ENCODE results near the gene SLC25A2. TPM values are rescaled to one million over a fixed set of nuclear protein-coding genes. Genes with fewer than 3 reads are reported as not detected.
"Not testable (repeated sequence)": the region's sequence is repeated elsewhere in the genome, so short reads cannot be mapped to it uniquely, and the experiment has no call there.

Gene SLC25A2
- total RNA-seq, 1 experiment from 2014 or later, result 0.42 TPM

GRCh38 chr5:141349917-141350619, 46.2 kb upstream of the SLC25A2 start, which contains the start of gene PCDHGB1:
TSS of gene PCDHGB1 (plus strand) at chr5:141350099. CDS start at chr5:141350261, 162 bp downstream.
- no peaks in the 10 kb centered on the region; a peak in 1 of 4 replicates for H3K9me3 ChIP-seq (ENCODE audit: control insufficient read depth in 1 of 2, insufficient read depth in 1 of 2, low read depth in 1 of 2, low read length in 2 of 2)
- no peak for DNase-seq (ENCODE audit: low read depth, low spot score)
- H3K4me1 ChIP-seq (ENCODE audit: control insufficient read depth in 1 of 2, insufficient read depth in 2 of 2, low read length in 2 of 2), result no peaks in the 10 kb centered on the region
- H3K27me3 ChIP-seq (ENCODE audit: insufficient read depth, low read length), result no peaks in the 10 kb centered on the region
- H3K36me3 ChIP-seq (ENCODE audit: control insufficient read depth in 1 of 2, insufficient read depth in 2 of 2, low read length in 2 of 2), result no peaks in the 10 kb centered on the region
- no peak within 1 kb of the TSS for H2AFZ ChIP-seq (ENCODE audit: low read depth, low read length, poor library complexity, severe bottlenecking)
- no peak within 1 kb of the TSS for H3K4me3 ChIP-seq (replicated peaks in 1 of 2; ENCODE audit: low read depth in 1 of 2, low read length in 2 of 2)
- no TSS peak for BruUV-seq (replicated peaks)
- H3K9me2 ChIP-seq (ENCODE audit: insufficient read depth), result no peaks in the 10 kb centered on the region
- H4K20me1 ChIP-seq (ENCODE audit: insufficient read depth), result no peaks in the 10 kb centered on the region
- no peaks in the 10 kb centered on the region for H3K79me2 ChIP-seq (ENCODE audit: insufficient read depth, low read length)
- POLR2A ChIA-PET, result no interaction called here
- CTCF ChIA-PET, result interaction anchor here (0.6 to 1.5 kb wide), 3 partner anchors 8 to 217 kb away, joined by 3 to 4 read pairs (median 4); partner anchors contain the start of gene TAF7
- H3K4me2 ChIP-seq (ENCODE audit: low read length), result no peak within 1 kb of the TSS
- no peak for TF ChIP-seq POLR2AphosphoS5 (IDR thresholded peaks at IDR 0.05; ENCODE audit: low read depth, low read length)
- no peak for TF ChIP-seq POLR2A (IDR thresholded peaks at IDR 0.05; ENCODE audit: borderline replicate concordance, extremely low read depth, insufficient read depth, insufficient read length)
- TF ChIP-seq JUND (IDR thresholded peaks at IDR 0.05), result no peak
- peak; percentile 29 to 42 (median 40); a peak in 5 of 6 replicates for TF ChIP-seq CTCF (IDR thresholded peaks at IDR 0.05 in 2 of 3, conservative IDR thresholded peaks at IDR 0.05 in 1 of 3; ENCODE audit: borderline replicate concordance in 1 of 3, insufficient read depth in 1 of 3, low read depth in 2 of 3, low read length in 2 of 3)
- TF ChIP-seq RAD21 (IDR thresholded peaks at IDR 0.05; ENCODE audit: low read depth), result peak; percentile 43
- no peak for TF ChIP-seq MAX (IDR thresholded peaks at IDR 0.05)
- intact Hi-C loops (cut with micrococcal nuclease), result no loop called here
- H3K9ac ChIP-seq (ENCODE audit: low read length), result no peak within 1 kb of the TSS
- H3K27ac ChIP-seq (ENCODE audit: low read depth, low read length), result no peak within 1 kb of the TSS
- RAD21 ChIA-PET (ENCODE audit: low non-redundant PET in 1 of 2, low total read pairs in 2 of 2, uncharacterized antibody in 2 of 2, unreplicated experiment in 2 of 2), result no interaction called here
- ATAC-seq, result peak; percentile 49

- DNase-seq (ENCODE audit: low read depth, low spot score); POLR2A ChIA-PET; H3K9me3 ChIP-seq (ENCODE audit: control insufficient read depth in 1 of 2, insufficient read depth in 1 of 2, low read depth in 1 of 2, low read length in 2 of 2); RAD21 ChIA-PET (ENCODE audit: low non-redundant PET in 1 of 2, low total read pairs in 2 of 2, uncharacterized antibody in 2 of 2, unreplicated experiment in 2 of 2); H4K20me1 ChIP-seq (ENCODE audit: insufficient read depth); H3K27ac ChIP-seq (ENCODE audit: low read depth, low read length); H3K36me3 ChIP-seq (ENCODE audit: control insufficient read depth in 1 of 2, insufficient read depth in 2 of 2, low read length in 2 of 2); H3K4me3 ChIP-seq (replicated peaks in 1 of 2; ENCODE audit: low read depth in 1 of 2, low read length in 2 of 2); H3K4me1 ChIP-seq (ENCODE audit: control insufficient read depth in 1 of 2, insufficient read depth in 2 of 2, low read length in 2 of 2); H3K79me2 ChIP-seq (ENCODE audit: insufficient read depth, low read length); CTCF ChIA-PET; H3K9ac ChIP-seq (ENCODE audit: low read length); H3K9me2 ChIP-seq (ENCODE audit: insufficient read depth); intact Hi-C loops (cut with micrococcal nuclease); BruUV-seq (replicated peaks); ATAC-seq; H3K4me2 ChIP-seq (ENCODE audit: low read length); H2AFZ ChIP-seq (ENCODE audit: low read depth, low read length, poor library complexity, severe bottlenecking); H3K27me3 ChIP-seq (ENCODE audit: insufficient read depth, low read length): not testable (repeated sequence)
Observed at GRCh38 chr5:141346017-141346416, 42.2 kb upstream of the SLC25A2 start.
